ENCODE data around the gene SPANXD. TPM values are rescaled to one million over a fixed set of nuclear protein-coding genes. Genes with fewer than 3 reads are reported as not detected.

The SPANXD gene
- total RNA-seq, 1 experiment from 2014 or later, result not detected

DNA sequence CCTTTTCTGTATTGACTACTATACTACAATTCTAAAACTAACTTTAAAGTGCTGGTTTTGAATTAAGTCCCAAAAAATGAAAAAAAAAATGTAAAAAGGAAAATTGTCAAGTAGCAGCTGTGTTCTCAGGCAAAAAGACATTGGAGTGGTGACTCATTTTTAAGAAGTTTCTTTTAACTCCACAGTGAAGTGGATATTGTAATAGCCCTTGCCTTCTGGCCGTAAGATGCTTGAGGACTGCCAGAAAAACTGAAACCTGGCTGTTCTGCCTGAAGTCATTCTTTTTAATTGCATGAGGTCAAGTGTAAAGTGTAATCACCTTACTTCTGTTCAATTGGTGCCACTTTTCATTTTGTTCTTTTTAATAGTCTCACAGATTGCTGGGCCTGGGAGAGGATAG is 28.9 kb downstream of the SPANXD start:
- Histone ChIP-seq H3K27me3 (ENCODE audit: insufficient read depth, low read length) (no peaks in the 10 kb centered on the region), H2BK20ac (ENCODE audit: low read depth, low read length, poor library complexity, severe bottlenecking) (no peak overlapping the region), H3K4me1 (ENCODE audit: insufficient read depth, low read length) (no peaks in the 10 kb centered on the region), H3K4me2 (ENCODE audit: insufficient read depth, insufficient read length, low read length) (no peak overlapping the region), H3K4ac (ENCODE audit: low read depth, low read length) (no peak overlapping the region), H3K9me3 (ENCODE audit: control insufficient read depth, low read depth, low read length) (peaks cover 7% of the 10 kb centered on the region), H2BK120ac (ENCODE audit: low read depth, low read length, poor library complexity, severe bottlenecking) (no peak overlapping the region), H2BK5ac (ENCODE audit: insufficient read length, low read length) (no peak overlapping the region), H2AFZ (ENCODE audit: low read length) (no peak overlapping the region), H4K8ac (replicated peaks; ENCODE audit: insufficient read length, low read depth, low read length) (no peak overlapping the region), H3K79me1 (ENCODE audit: insufficient read depth, low read depth, low read length, poor library complexity, severe bottlenecking) (no peaks in the 10 kb centered on the region), H3T11ph (ENCODE audit: low read length) (no peak overlapping the region), H3K79me2 (ENCODE audit: insufficient read depth, low read length) (no peaks in the 10 kb centered on the region), H4K20me1 (ENCODE audit: control insufficient read depth, insufficient read depth, insufficient read length) (no peaks in the 10 kb centered on the region), H3K14ac (ENCODE audit: insufficient read depth, low read length) (no peak overlapping the region), H3K56ac (ENCODE audit: insufficient read length, low read depth, low read length) (no peak overlapping the region), H2BK12ac (ENCODE audit: insufficient read length, low read depth, low read length) (no peak overlapping the region), H3K23ac (ENCODE audit: insufficient read length, low read depth, low read length) (no peak overlapping the region), H3K18ac (ENCODE audit: insufficient read length, low read depth, low read length) (no peak overlapping the region), H2BK15ac (ENCODE audit: low read depth, low read length) (no peak overlapping the region), H3K9ac (ENCODE audit: extremely low read depth, insufficient read length, low read length) (no peak overlapping the region), H3K23me2 (ENCODE audit: insufficient read length, low read depth, low read length, poor library complexity, severe bottlenecking) (no peaks in the 10 kb centered on the region), H2AK5ac (ENCODE audit: insufficient read length, low read length) (no peak overlapping the region), H4K91ac (ENCODE audit: insufficient read length, low read depth, low read length) (no peak overlapping the region), H4K5ac (ENCODE audit: insufficient read length, low read depth, low read length) (no peak overlapping the region), H3K27ac (ENCODE audit: insufficient read length, low read depth, low read length) (no peak overlapping the region)
- no peak for DNase-seq
- Mint-ChIP-seq H3K36me3 (ENCODE audit: insufficient read depth in 1 of 3, low read depth in 3 of 3) (peaks cover 0 to 3% (median 0%) of the 10 kb centered on the region in 3 experiments; a peak in 2 of 7 replicates), H3K27ac (no peak overlapping the region), H3K4me1 (no peaks in the 10 kb centered on the region), H3K9me3 (peaks cover 62 to 69% of the 10 kb centered on the region in 2 experiments), H3K27me3 (ENCODE audit: low read depth) (no peaks in the 10 kb centered on the region; the same call in 1 of the 2 replicates), H3K4me3 (no peak overlapping the region)
- TF ChIP-seq, protein P1, sequence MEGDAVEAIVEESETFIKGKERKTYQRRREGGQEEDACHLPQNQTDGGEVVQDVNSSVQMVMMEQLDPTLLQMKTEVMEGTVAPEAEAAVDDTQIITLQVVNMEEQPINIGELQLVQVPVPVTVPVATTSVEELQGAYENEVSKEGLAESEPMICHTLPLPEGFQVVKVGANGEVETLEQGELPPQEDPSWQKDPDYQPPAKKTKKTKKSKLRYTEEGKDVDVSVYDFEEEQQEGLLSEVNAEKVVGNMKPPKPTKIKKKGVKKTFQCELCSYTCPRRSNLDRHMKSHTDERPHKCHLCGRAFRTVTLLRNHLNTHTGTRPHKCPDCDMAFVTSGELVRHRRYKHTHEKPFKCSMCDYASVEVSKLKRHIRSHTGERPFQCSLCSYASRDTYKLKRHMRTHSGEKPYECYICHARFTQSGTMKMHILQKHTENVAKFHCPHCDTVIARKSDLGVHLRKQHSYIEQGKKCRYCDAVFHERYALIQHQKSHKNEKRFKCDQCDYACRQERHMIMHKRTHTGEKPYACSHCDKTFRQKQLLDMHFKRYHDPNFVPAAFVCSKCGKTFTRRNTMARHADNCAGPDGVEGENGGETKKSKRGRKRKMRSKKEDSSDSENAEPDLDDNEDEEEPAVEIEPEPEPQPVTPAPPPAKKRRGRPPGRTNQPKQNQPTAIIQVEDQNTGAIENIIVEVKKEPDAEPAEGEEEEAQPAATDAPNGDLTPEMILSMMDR (conservative IDR thresholded peaks at IDR 0.05), result no peak
- no CpG with 5 or more reads among the region's 1 CpG for WGBS (ENCODE audit: extremely low coverage, insufficient read length, low lambda C conversion rate)

Measured in H9 (cell line).